HG02981 (cell line): ENCODE data around the gene TEN1.
"Not testable (repeated sequence)": the region's sequence is repeated elsewhere in the genome, so short reads cannot be mapped to it uniquely, and the experiment has no call there.

Experiments
- ATAC-seq: cut with Tn5 transposase; IDR thresholded peaks from one replicate; pipeline ENCODE4 v1.9.1; 2021; ENCODE audit warnings: mild to moderate bottlenecking, moderate library complexity; ENCODE audit not compliant: unreplicated experiment

The TEN1 gene

GRCh38 chr17:76024353-76024752 is 45.3 kb downstream of the TEN1 start:
- ATAC-seq = no peak

GRCh38 chr17:76025294-76025693 is 46.3 kb downstream of the TEN1 start:
- ATAC-seq = no peak

GRCh38 chr17:76026714-76027158 is 47.7 kb downstream of the TEN1 start:
- ATAC-seq = no peak

GRCh38 chr17:76027159-76027839 is 48.3 kb downstream of the TEN1 start, which contains the start of gene EVPL:
Gene EVPL, minus strand, starts transcription at chr17:76027306. Its CDS starts 108 bp downstream, at chr17:76027198.
- ATAC-seq = no peak

GRCh38 chr17:76032073-76032779 is 53.2 kb downstream of the TEN1 start:
- ATAC-seq = no peak

- no peak for ATAC-seq
Observed at GRCh38 chr17:76032780-76033108, 53.7 kb downstream of the TEN1 start.

GRCh38 chr17:76033139-76033538 is 54.1 kb downstream of the TEN1 start:
- ATAC-seq = no peak

GRCh38 chr17:76034428-76035350 is 55.6 kb downstream of the TEN1 start:
- ATAC-seq = no peak

- no peak for ATAC-seq
Observed at GRCh38 chr17:76036497-76037261, 57.6 kb downstream of the TEN1 start.

- ATAC-seq = no peak
Observed at GRCh38 chr17:76038050-76038449, 59.0 kb downstream of the TEN1 start.

GRCh38 chr17:76039121-76039520 is 60.1 kb downstream of the TEN1 start:
- no peak for ATAC-seq

GRCh38 chr17:76040376-76040775 is 61.3 kb downstream of the TEN1 start:
- no peak for ATAC-seq

GRCh38 chr17:76042868-76043267 is 63.8 kb downstream of the TEN1 start:
- ATAC-seq = not testable (repeated sequence)

GRCh38 chr17:76044475-76045007 is 65.5 kb downstream of the TEN1 start:
- not testable (repeated sequence) for ATAC-seq

- no peak for ATAC-seq
Observed at GRCh38 chr17:76046064-76046463, 67.0 kb downstream of the TEN1 start.

- ATAC-seq = no peak
Observed at GRCh38 chr17:76048025-76048605, 69.1 kb downstream of the TEN1 start.

GRCh38 chr17:76048711-76049110 is 69.7 kb downstream of the TEN1 start:
- no peak for ATAC-seq

GRCh38 chr17:76049239-76049638 is 70.2 kb downstream of the TEN1 start:
- no peak for ATAC-seq

- no peak for ATAC-seq
Observed at GRCh38 chr17:76049836-76050537, 70.9 kb downstream of the TEN1 start.
